ENCODE data around the gene ADAMTS10.

ADAMTS10 gene

DNA sequence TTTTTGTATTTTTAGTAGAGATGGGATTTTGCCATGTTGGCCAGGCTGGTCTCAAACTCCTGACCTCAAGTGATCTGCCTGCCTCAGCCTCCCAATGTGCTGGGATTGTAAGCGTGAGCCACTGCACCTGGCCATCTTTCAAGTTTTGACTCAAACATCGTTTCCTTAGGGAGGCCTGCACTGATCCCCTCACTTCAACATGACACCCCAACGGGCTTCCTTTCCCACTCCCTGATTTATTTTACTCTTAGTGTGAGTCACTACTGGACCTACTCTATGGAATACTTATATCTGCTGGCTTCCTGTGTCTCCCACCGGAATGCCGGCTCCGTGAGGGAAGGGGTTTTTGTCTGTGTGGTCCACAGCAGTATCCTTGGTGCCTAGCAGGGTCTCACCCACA, 4.5 kb upstream of the ADAMTS10 start:
- no peak overlapping the region for H3K4me3 ChIP-seq (ENCODE audit: low read depth, low read length)
- in situ Hi-C loops (cut with HindIII; ENCODE audit: low sequenced_read_pairs): no loop called here
- no peak for DNase-seq (ENCODE audit: low read depth)
- TF ChIP-seq, protein P1, sequence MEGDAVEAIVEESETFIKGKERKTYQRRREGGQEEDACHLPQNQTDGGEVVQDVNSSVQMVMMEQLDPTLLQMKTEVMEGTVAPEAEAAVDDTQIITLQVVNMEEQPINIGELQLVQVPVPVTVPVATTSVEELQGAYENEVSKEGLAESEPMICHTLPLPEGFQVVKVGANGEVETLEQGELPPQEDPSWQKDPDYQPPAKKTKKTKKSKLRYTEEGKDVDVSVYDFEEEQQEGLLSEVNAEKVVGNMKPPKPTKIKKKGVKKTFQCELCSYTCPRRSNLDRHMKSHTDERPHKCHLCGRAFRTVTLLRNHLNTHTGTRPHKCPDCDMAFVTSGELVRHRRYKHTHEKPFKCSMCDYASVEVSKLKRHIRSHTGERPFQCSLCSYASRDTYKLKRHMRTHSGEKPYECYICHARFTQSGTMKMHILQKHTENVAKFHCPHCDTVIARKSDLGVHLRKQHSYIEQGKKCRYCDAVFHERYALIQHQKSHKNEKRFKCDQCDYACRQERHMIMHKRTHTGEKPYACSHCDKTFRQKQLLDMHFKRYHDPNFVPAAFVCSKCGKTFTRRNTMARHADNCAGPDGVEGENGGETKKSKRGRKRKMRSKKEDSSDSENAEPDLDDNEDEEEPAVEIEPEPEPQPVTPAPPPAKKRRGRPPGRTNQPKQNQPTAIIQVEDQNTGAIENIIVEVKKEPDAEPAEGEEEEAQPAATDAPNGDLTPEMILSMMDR (IDR thresholded peaks at IDR 0.05; ENCODE audit: low read depth, low read length, missing control alignments): no peak

DNA sequence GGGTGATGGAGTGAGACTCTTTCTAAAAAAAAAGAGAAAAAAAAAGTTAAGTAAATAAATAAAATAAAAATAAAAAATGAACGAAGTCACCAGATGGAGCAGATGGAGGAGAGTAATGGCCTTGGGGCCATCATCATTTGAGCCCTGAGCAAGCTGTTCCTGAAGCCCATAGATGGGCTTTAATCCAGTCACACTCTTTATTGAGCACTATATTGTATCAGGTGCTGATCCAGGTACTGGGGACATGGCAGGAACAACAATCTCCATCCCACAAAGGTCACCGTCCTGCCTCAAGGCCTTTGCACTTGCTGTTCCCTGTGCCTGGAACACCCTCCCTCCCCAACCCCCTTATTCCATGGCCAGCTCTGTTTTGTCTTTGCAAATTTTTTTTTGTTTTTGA, 3.9 kb upstream of the ADAMTS10 start:
- H3K4me3 ChIP-seq (ENCODE audit: low read depth, low read length): no peak overlapping the region
- TF ChIP-seq, protein P1 (IDR thresholded peaks at IDR 0.05; ENCODE audit: low read depth, low read length, missing control alignments): no peak
- in situ Hi-C loops (cut with HindIII; ENCODE audit: low sequenced_read_pairs): no loop called here
- no peak for DNase-seq (ENCODE audit: low read depth)

DNA sequence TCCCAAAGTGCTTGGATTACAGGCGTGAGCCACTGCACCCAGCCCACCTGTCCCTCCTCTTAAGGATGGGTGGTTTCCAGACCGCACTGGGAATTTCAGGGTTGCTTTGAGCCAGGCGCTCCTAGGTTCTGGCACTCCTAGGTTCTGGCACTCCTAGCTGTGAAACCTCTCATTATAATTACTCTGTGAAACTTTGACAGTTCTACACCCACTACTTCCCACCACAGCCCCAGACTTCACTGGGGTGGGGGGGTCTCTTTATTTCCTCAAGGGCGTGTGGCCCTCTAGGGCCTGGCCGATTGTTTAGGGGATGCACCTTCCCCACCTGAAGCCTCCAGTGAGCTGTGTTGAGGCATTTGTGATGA, 2.3 kb upstream of the ADAMTS10 start:
- no peak overlapping the region for H3K4me3 ChIP-seq (ENCODE audit: low read depth, low read length)
- in situ Hi-C loops (cut with HindIII; ENCODE audit: low sequenced_read_pairs): no loop called here
- DNase-seq (ENCODE audit: low read depth): no peak
- TF ChIP-seq, protein P1 (IDR thresholded peaks at IDR 0.05; ENCODE audit: low read depth, low read length, missing control alignments): no peak

DNA sequence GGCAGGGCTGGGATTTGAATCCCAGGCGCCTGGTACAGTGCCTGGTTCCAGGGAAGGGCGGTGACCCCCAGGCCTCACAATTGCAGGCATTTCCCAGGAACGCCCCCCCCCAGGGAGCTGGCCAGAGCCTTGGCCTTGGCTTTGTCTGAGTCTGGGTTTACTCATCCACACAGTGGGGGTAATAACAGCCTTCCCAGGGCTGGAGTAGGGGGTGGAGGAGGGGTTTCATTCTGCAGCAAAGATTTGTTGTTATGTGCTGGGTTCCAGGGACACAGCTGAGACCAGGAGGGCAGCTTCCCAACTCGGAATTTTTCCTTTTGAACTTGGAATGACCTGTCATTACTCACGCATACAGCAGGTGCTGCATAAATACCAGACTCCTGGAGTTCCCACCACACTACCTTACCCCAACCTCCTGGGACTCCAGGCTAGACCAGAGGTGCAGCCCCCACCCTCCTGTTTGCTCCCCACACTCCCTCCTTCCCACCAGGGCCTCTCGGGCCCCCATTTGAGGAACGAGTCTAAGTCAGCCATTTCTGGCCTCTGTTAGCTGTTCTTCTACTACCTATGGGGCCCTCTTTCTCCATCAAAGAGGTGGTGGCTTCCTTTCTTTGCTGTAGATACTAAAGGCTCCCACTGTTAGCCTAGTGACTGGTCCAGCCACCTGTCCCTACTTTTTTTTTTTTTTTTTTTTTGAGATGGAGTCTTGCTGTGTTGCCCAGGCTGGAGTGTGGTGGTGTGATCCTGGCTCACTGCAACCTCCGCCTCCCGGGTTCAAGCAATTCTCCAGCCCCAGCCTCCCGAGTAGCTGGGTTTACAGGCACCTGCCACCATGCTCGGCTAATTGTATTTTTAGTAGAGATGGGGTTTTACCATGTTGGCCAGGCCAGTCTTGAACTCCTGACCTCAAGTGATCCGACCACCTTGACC, 1.6 kb upstream of the ADAMTS10 start:
- in situ Hi-C loops (cut with HindIII; ENCODE audit: low sequenced_read_pairs): no loop called here
- DNase-seq (ENCODE audit: low read depth): peak; percentile 94
- H3K4me3 ChIP-seq (ENCODE audit: low read depth, low read length): no peak overlapping the region
- TF ChIP-seq, protein P1 (IDR thresholded peaks at IDR 0.05; ENCODE audit: low read depth, low read length, missing control alignments): no peak

DNA sequence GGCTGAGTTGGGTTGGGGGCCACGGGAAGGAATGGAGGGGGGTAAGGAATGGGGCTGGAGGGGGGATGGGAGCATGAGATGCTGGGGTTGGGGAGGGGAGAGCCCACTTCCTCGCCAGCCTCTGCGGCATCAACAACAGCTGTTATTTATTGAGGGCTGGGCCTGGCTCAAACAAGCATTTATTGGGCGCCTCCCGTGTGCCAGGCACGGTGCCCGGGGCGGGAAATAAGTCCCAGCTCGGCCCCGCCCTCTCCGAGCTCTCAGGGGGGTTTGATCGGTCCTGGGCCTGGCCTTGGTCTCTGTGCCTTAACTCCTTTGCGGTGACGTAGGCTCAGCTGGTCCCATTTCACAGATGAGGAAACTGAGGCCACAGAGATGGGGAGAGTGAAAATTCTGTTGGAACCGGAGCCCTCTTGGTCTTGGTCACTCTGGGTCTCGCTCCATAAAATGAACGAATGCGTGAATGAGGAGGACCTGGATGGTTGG, 919 bp upstream of the ADAMTS10 start:
- in situ Hi-C loops (cut with HindIII; ENCODE audit: low sequenced_read_pairs): no loop called here
- no peak for DNase-seq (ENCODE audit: low read depth)
- TF ChIP-seq, protein P1 (IDR thresholded peaks at IDR 0.05; ENCODE audit: low read depth, low read length, missing control alignments): no peak
- H3K4me3 ChIP-seq (ENCODE audit: low read depth, low read length): no peak overlapping the region

DNA sequence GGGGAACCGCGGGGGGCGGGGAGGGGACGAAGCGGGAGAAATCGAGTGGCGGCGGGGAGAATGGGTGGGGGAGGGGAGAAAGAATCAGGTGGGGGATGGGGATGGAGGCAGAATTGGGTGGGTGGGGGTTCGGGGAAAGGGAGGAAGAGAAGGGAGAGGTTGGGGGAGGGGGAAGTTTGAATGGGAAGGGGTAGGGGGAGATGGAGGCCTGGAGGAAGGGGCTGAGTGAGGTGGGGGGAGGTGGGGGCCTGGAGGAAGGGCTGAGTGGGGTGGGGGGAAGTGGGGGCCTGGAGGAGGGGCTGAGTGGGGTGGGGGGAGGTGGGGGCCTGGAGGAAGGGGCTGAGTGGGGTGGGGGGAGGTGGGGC, 403 bp upstream of the ADAMTS10 start:
- peak overlapping the region; percentile 97 for H3K4me3 ChIP-seq (ENCODE audit: low read depth, low read length)
- in situ Hi-C loops (cut with HindIII; ENCODE audit: low sequenced_read_pairs): no loop called here
- TF ChIP-seq, protein P1 (IDR thresholded peaks at IDR 0.05; ENCODE audit: low read depth, low read length, missing control alignments): no peak
- DNase-seq (ENCODE audit: low read depth): no peak

All from astrocyte of the cerebellum (primary cell).